NCI-H1930 (cell line): Measurements from ENCODE around the gene PRIM2.
"Not testable (repeated sequence)": the region's sequence is repeated elsewhere in the genome, so short reads cannot be mapped to it uniquely, and the experiment has no call there.

Experiments
- DNase-seq, 2 experiments: peaks; one replicate each; lab custom pipeline; 2025; lab: John Stamatoyannopoulos, UW

The PRIM2 gene

GRCh38 chr6:57310095-57310816 lies 7.2 kb upstream of the PRIM2 start:
- not testable (repeated sequence) for DNase-seq

- no peak for DNase-seq
Observed at GRCh38 chr6:57310817-57311157, 6.6 kb upstream of the PRIM2 start.

- not testable (repeated sequence) for DNase-seq
Observed at GRCh38 chr6:57311300-57312003, 6.0 kb upstream of the PRIM2 start.

GRCh38 chr6:57312004-57312345 lies 5.5 kb upstream of the PRIM2 start:
- no peak for DNase-seq

GRCh38 chr6:57313009-57313408 lies 4.4 kb upstream of the PRIM2 start:
- no peak for DNase-seq

GRCh38 chr6:57313711-57314471 lies 3.5 kb upstream of the PRIM2 start:
- no peak for DNase-seq

- DNase-seq = no peak
Observed at GRCh38 chr6:57315111-57315510, 2.3 kb upstream of the PRIM2 start.

GRCh38 chr6:57315851-57316250 lies 1.6 kb upstream of the PRIM2 start:
- DNase-seq = no peak

GRCh38 chr6:57316581-57317059 lies 810 bp upstream of the PRIM2 start:
- peak; percentile 67 to 83 for DNase-seq

GRCh38 chr6:57324538-57324937 lies 7.1 kb downstream of the PRIM2 start:
- DNase-seq = no peak

GRCh38 chr6:57327311-57327710 lies 9.9 kb downstream of the PRIM2 start:
- DNase-seq = no peak

- no peak for DNase-seq
Observed at GRCh38 chr6:57328074-57328473, 10.6 kb downstream of the PRIM2 start.

- DNase-seq = no peak
Observed at GRCh38 chr6:57329933-57330332, 12.5 kb downstream of the PRIM2 start.

- DNase-seq = no peak
Observed at GRCh38 chr6:57342148-57342669, 24.8 kb downstream of the PRIM2 start.

GRCh38 chr6:57343342-57343741 lies 25.9 kb downstream of the PRIM2 start:
- DNase-seq = not testable (repeated sequence)

GRCh38 chr6:57346715-57347114 lies 29.3 kb downstream of the PRIM2 start:
- not testable (repeated sequence) for DNase-seq

- DNase-seq = not testable (repeated sequence)
Observed at GRCh38 chr6:57347597-57347996, 30.2 kb downstream of the PRIM2 start.

- not testable (repeated sequence) for DNase-seq
Observed at GRCh38 chr6:57350443-57350842, 33.0 kb downstream of the PRIM2 start.

GRCh38 chr6:57352596-57352995 lies 35.2 kb downstream of the PRIM2 start:
- not testable (repeated sequence) for DNase-seq

- DNase-seq = not testable (repeated sequence)
Observed at GRCh38 chr6:57358319-57358718, 40.9 kb downstream of the PRIM2 start.

- not testable (repeated sequence) for DNase-seq
Observed at GRCh38 chr6:57359766-57360165, 42.3 kb downstream of the PRIM2 start.

GRCh38 chr6:57362340-57362739 lies 44.9 kb downstream of the PRIM2 start:
- not testable (repeated sequence) for DNase-seq
